ENCODE results near the gene LNX1.
"Not testable (repeated sequence)": the region's sequence is repeated elsewhere in the genome, so short reads cannot be mapped to it uniquely, and the experiment has no call there.

Gene LNX1

DNA sequence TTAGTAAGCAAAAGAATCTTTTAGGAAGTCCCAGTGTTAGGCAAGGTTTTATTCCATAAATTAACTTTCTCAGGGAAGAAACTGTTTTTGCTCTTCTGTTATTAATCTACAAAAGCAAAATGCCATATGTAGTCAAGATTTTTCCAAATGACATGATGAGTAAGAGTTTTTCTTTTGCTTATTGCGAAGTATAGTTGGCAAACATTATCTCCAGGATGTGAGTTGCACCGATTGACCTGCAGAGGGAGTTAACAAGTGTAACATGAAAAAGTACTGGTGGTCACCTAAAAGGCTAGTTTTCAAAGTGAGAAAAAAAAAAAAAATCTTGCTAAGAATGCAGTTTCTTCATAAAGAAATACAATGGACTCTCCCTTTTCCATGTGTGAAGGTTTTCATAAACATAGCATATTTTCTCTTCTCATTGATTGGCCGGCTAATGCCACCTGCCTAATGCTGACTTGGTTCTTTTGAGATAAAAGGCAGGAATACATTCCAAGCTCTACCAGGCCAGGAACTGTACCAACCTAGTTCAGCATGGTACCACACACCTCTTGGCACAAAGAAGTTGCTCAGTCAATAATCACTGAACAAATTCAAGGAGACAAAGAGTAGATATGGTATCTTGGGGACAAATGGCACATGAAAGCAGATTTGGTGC is 100.2 kb downstream of the LNX1 start:
- peak; percentile 60 for DNase-seq

DNA sequence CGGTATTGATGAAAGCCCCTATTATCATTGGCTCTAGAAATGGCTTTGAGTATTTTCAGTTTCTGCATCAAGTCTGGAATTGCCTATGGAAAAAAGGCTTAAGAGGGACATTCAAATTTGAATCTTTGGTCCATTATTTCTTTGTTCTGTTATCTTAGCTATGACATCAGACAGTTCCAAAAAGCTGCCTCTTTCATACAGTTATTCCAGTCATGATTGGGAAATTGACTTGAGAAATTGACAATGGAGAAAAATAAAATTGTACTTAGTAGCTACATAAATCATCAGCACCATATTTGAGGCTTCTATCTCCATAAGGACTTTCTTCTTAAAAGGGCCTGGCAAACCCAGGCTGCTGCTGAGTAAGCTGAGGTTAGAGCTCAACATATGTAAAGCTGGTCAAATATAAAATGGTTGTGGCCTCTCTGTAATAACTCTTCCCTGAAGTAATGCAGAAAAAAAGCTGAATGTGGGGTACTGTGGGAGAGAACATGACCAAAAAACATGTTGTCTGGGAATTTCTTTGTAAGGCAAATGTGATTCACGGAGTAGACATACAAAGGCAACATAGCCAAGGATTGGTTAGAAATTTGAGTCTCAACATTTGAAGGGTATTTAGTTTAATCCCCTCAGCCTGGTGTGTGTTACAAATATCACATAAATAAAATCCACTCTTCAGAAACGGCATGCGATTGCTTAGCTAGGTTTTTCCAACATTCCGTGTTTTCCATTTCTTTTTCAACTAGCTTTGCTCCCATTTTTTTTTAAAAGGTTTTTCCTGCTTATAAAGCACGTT is 100.9 kb downstream of the LNX1 start:
- no peak for DNase-seq

DNA sequence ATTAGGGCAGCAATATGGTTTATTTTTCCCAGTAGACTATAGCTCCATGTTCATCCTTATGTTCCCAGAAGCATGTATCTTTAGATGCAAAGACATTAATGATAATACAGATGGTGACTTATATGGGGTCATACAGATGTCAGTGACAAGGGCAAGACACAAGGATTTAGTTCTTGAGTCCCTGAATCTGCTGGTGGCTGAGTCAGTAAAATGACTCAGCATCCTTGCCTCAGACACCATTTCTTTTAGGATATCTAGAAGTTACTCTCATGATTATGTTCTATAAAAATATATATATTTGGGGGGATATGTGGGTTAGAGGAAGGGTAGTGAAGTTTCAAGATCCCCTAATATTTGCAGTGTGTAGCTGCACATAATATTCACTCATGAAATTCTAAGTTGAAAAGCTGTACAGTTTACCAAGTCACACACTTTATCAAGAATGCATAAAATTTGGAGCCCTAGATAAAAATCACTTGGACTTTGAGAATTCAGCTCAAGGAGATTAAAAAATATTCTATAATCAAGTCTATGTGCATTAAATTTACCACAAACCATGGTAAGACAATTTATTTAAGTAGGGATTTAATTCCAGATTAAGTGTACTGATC is 101.9 kb downstream of the LNX1 start:
- no peak for DNase-seq

DNA sequence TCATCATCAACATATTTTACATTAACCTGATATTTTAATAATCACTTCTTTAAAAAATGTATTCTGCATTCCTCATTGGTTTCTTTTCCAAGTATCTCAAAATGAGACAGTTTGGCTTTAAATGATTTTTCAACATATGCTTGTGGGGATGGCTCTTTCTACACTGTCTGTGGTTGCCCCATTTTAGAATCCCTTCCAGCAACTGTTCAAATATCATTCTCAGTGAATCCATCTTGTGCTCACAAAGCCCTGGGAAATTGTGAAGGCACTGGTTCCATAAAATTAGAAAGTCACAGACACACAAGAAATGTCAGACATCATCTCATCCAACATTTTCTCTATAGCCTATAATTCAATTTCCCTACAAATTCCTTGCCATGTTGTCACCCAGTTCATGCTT is 103.5 kb downstream of the LNX1 start:
- no peak for DNase-seq

DNA sequence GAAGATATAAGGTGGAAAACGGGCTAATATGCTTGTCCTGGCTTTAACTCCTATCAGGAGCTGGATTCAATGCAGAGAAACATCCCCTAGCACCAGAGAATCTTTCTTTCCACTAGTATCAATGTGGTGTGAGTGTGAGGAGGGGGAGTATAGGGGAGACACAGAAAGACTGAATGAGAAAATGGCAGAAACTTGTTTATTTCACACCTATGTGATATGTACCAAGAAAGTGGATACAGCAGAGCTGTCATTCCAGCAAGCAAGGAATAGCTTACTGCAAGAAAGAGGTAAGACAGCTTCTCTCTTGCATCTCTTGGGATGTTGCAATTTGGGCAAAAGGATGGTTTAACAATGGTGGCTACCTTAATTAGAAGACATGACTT is 105.6 kb downstream of the LNX1 start:
- no peak for DNase-seq

DNA sequence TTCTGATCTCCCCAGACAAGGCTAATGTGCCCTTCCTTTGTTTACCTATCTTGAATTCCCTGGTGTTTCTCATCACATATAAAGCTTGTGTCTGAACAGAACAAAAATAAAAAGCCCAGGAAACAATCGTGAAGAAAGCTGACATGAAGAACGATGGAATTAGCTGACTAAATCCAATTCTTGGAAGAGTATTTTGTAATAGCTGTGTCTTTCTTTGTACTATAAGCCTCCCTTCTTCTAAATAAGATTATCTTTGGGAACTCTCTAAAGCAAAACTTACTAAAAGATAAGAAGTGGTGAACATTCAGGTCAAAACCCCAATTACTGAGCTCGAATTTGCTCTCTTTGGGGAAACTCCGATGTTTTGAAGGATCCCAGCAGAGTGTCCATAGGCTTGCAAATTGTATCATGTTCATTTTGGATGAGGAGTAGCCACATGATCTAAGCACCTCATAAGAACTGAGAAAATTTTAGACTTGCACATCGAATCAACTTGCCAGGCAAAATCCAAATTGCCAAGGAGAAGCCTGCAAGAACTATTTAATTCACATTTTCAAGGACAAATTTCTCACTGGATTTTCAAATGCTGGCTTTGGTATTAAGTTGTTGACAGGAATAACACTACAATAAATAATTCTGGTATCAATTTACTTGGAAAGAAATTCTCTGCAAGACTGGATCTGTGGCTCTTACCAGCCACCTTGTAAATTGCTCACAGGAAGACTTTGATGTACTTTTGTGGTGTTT is 106.2 kb downstream of the LNX1 start:
- no peak for DNase-seq

GRCh38 chr4:53483250-53483649 is 108.0 kb downstream of the LNX1 start:
- DNase-seq, result no peak

DNA sequence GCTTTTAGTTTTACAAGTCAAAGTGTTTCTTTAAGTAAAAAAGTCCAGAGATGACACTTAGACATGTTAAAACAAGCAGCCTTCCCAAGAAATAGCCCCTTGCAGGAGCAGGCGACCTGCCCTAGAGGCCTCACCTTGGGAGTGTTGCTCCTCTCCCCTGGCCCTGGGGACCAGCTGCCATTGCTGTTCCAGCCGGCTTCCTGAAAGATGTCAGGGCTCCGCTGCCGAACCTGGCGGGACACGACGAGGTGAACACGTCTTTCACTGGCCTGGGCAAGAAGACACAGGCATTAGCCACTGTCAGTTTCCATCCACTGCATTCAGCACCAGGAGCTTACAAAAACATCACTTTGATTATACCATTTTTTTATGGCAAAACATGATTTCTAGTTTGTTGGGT is 109.7 kb downstream of the LNX1 start:
- DNase-seq, result no peak

GRCh38 chr4:53480909-53481308 is 110.4 kb downstream of the LNX1 start:
- no peak for DNase-seq

GRCh38 chr4:53479736-53480525 is 111.4 kb downstream of the LNX1 start:
- DNase-seq, result peak; percentile 57

GRCh38 chr4:53478671-53479456 is 112.4 kb downstream of the LNX1 start:
- DNase-seq, result peak; percentile 61

DNA sequence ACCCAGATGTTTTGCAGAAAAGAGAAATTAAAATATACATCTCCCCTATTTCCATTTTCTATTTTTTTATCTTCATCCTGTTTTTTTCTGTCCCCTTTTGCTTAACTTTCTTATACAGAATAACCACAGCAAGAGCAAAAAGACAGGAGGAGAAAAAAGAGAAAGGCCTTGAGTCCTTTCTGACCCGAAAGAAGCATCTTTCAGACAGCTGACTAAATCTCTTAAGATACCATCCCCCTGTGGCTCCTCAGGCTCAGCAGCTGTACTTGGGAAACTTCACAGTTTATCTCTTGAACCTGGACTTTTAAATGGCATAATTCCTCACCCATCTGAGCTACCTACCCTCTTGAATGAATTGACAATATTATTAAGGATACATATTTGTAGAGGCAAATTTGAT is 113.7 kb downstream of the LNX1 start:
- DNase-seq, result no peak

GRCh38 chr4:53477038-53477565 is 114.2 kb downstream of the LNX1 start:
- no peak for DNase-seq

DNA sequence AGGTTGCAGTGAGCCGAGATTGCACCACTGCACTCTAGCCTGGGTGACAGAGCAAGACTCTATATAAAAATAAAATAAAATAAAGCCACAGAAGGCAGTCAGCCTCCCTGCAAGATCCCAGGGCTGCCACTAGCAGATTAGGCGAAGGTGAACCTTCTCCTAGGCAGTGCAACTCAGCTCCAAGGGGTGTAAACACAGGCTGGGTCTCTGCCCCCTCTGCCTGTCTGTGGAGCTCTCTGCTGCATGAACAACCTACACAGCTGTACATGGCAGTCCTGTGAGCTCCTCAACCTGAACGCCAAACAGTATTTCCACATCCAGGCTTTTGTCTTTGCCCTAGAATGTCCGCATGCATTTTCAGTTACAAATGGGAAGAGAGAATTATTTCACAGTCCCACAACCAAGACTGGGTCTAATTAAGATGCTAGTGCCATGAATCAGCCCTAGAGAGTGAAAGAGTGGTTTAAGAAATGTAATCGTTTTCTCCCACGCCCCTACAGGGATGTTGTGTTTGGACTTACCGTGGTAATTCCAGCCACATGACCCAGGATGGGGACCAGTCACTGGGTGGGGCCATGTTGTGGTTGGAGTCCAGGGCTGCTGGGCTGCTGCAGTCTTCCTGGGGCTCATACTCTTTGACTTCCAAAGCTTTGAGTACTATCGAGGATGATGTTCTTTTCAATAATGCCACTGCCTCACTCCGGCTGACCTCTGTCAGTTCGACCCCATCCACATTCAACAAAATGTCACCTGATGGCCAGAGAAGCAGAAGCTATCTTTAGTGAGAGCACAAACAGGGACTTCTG is 114.9 kb downstream of the LNX1 start:
- DNase-seq, result peak; percentile 62

GRCh38 chr4:53466576-53466975 is 124.7 kb downstream of the LNX1 start:
- DNase-seq, result not testable (repeated sequence)

DNA sequence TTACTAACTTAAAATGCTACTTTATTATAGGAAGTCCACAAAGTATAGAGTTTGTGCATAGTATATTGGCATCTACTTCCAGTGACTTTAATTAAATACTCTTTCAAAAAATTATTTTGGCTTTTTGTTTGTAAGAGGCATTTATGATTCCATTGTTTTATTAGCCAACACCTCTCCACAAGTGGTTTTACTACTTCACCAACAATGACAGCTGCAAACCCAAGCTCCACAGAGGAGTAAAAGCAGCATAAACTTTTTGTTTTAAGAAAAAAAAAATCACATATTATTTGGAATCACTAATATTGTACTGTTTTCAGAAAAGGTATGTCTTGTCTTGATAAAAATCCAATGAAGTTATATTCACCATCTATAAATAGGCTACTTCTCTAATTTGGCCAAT is 125.4 kb downstream of the LNX1 start:
- no peak for DNase-seq

- no peak for DNase-seq
Measured at GRCh38 chr4:53465281-53465680, 126.0 kb downstream of the LNX1 start.

DNA sequence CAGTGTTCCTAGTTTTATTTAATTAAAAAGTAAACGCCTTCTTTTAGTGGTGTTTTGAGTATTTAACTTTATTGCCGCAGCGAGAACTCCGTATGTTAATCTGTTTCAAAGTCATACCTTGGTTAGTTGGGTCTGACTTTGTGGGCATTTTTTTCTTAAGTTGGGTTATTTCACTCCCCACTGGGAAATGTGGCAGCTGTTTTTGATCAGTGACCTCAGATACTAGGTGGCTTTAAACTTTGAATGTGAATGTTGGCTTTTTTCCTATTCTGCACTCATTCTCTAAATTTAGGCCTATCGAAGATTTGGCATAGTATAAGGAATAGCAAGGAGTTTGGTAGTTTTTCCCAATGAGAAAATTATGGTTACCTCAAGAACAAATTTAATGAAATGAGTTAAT is 127.9 kb downstream of the LNX1 start:
- DNase-seq, result no peak

DNA sequence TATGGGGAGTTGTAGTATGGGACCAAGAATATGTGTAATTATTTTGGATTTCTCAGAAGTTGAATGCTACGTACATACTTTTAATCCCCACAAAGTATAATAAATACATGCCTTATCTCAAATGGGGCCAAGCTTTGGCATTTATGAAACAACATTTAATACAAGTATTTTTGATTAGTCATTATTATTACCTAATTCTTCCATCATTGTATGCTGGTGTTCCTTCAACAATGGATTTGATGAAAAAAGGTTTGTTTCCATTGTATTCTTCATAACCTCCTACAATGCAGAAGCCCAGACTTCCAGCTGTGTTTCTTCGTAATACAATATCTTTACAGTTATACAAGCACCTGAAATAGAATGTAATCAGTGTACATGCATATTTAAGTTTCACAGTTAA is 130.0 kb downstream of the LNX1 start:
- no peak for DNase-seq

DNA sequence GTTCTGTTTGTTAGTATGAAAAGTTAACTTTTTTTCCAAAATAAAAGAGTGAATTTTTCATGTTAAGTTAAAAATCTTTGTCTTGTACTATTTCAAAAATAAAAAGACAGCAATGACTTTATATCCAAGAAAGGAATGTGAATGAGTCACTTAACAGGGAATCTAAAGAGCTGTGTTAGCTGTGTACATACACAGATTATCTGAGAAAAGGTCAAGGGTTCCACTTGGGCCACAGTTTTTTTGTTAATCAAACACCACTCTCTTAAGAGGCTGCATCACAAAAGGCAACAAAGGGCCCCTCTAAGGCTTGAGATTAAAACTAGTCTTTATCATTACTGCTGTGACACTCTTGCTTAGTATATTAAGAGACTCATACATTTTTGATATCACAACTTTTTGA is 131.7 kb downstream of the LNX1 start:
- peak; percentile 58 for DNase-seq

DNA sequence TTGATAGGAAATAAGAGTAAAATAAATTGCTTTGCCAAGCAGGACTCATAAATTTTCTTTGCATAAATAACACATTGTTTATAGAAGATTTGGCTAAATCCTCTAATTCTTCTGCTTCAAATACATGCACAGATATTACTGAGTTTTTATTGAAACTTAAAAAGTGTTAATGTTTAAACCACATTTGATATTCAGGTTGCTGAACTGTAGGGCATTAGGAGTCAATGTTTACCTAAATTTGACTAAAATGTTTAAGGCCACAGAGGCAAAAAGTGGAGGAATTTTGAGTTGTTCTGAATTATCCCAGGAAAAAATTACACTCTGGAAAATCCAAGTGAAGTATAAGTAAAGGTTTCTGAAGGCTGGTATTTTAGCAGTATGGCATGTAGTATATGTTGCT is 135.1 kb downstream of the LNX1 start:
- no peak for DNase-seq

All from NCI-H226 (cell line).